Mesenteric fat pad (tissue), 1 donor: ENCODE measurements around the gene UPP2. TPM values are rescaled to one million over a fixed set of nuclear protein-coding genes. Genes with fewer than 3 reads are reported as not detected.

Experiments
- DNase-seq: peaks from one replicate; pipeline ENCODE4 v3.0.0-alpha.2; 2020; ENCODE audit warnings: low spot score
- total RNA-seq: library from RNA; stranded (reverse); fragmentation: NEBNext Ultra II Directional; extraction: Animal tissue kit (Norgen Biotek cat#: 25700); gene quantifications from one replicate; pipeline ENCODE4 v1.2.1, GENCODE V29; 2021
- donor health status: DM: yes; HTN: yes; CAD: no.

UPP2 gene
- total RNA-seq, 1 donor from 2014 or later: not detected

DNA sequence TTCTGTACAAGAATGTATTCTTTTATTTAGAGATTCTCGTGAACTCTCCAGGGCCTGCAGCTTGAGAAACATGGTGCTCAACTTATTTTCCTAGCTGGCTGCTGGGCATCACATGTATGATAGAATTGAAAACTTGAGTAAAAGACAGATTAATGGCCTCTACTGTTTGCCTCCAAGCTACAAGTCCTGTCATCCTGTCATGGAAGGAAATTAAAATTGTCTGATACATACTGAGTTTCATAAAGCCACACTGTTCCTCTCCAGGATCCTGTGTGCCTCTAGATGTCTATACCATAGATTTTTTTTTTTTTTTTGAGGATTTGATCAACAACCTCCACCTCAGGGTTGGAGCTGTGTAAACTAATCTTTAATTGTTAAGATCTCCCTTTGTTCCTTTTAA is 38.5 kb downstream of the UPP2 start:
- DNase-seq: no peak

DNA sequence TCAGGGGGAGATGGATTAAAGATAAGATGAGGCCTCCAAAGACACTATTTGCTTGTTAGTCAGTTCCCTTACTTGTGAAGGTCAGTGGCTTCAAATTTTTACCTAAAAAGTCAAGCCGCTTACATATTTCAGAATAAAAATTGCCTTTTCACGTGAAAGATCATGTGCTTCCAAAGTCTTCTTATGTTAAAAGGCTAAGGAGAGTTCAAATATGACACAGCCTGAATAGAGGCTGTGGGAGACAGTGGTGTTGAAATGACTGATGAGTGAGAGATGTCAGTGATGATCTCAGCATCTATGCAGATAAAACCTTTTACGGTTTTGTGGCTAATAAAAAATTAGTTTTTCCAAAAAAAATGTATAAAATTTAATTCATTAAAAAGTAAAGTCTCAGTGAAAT is 40.5 kb downstream of the UPP2 start:
- DNase-seq: no peak

DNA sequence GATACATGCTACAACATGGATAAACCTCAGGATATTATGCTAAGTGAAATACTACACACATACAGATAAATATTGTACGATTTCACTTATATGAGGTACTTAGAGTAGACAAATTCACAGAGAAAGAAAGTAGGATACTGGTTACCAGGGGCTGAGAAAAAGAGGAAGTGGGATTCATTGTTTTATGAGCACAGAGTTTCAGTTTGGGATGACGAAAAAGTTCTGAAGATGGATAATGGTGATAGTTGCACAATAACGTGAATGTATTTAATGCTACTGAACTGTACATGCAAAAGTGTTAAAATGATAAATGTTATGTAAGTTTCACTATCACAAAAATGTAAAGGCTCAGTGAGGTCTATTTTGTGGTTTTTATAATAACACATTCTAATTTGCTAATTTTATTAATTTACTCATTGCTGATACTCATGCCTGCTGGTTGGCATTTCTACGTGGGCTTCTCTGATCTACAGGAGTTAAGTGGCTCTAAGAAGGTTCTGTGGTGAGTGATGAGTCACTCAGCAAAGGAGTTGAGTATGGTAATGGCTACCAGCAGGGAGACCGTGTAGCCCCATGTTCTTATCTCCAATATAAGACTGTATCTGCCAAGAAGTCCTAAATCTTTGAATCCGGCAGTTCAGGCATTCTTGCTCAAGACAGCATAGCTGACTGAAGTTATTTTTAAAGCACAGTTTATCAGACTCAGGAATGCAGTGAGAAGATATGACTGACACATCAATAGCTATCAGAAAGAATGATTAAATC is 41.1 kb downstream of the UPP2 start:
- DNase-seq: no peak

DNA sequence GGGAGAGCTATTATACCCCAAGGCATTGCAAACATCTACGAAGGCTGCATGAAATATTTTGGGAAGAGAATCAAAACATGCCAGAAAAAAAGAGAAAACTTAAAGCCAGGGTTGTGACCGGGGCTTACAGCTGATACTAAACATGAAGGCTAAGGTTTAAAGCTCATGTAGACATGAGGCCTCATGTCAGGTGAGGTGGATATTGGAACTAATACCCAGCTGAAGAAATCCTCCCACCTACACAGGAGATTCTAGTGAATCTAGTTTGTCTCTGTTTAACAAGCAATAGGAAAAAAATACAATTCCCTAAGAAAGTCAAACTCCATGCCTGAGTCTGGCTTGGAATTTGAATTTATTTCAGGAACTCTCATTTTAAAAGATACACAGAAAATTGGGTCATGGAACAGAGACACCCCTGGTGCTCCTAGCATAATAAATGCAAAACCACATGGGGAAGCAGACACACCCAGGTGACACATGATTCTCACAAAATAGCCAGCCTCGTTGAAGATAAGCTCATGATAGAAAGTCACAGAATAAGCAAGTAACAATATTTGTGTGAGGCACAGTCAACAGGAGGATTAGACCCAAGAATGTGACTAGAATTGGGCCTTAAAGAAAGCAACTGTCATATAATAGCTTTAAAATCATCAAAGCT is 42.2 kb downstream of the UPP2 start:
- DNase-seq: no peak

DNA sequence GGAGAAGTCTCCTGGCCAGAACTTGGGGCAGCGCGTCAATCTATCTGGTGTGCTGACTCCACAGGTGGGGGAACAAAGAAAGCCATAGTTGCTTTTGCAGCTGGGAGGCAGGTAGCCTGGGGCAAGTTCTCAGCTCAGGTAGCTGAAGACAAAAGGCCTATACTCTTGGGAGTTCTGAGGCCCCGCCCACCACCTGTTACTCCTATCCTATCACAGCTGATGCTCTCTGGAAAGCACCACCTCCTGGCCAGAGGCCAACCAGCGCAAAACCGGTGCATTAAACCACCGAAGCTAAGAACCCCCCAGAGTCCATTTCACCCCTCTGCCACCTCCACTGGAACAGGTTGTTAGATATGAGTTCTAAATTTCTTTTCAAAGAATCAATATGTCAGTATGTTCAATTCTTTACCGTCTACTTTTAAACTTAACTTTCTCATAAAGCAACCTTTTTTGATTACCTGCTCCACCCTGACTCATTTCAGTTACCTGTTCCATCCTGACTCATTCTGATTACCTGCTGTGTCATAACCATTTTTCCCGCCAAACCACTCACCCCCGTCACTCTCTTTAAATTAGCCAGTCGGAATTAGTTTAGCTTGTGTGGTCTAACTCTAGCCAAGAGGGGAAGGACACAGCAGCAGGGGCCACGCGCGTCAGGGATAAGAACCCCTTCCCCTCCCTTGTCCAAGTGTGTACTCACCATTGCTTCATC is 43.4 kb downstream of the UPP2 start:
- DNase-seq: no peak

DNA sequence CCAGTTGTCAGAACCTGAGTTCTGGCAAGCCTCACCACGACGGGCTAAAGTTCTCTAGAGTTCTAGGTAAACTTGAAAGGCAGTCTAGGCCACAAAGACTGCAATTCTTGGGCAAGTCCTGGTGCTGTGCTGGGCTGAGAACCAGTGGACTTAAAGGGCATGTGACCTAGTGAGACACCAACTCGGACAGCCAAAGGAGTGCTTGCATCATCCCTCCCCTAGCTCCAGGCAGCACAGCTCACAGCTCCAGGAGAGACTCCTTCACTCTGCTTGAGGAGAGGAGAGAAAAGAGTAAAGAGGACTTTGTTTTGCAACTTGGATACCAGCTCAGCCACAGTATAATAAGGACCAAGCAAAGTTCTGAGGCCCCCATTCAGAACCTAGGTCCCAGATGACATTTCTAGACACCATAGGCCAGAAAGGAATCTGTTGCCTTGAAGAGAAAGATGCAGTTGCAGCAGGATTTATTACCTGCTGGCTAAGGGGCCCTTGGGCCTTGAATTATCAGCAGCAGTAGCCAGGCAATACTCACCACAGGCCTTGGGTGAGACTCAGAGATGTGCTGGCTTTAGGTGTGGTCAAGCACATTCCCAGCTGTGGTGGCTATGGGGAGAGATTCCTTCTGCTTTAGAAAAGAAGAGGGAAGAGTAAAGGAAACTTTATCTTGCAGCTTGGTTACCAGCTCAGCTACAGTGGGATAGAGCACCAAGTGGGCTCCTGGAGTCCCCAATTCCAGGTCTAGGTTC is 51.8 kb downstream of the UPP2 start:
- DNase-seq: no peak

DNA sequence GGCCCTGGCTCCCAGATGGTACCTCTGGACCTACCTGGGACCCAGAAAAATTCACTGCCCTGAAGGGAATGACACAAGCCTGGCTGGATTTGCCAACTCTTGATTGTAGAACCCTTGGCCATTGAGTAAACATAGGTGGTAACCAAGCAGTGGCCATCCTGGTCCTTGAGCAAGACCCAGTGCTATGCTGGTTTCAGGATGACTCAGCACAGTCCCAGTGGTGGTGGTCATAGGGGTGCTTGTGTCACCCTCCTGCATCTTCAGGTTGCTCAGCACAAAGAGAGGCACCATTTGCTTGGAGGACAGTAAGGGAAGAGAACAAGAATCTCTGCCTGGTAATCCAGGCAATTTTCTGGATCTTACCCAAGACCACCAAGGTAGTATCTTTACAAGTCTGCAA is 52.9 kb downstream of the UPP2 start:
- DNase-seq: no peak

DNA sequence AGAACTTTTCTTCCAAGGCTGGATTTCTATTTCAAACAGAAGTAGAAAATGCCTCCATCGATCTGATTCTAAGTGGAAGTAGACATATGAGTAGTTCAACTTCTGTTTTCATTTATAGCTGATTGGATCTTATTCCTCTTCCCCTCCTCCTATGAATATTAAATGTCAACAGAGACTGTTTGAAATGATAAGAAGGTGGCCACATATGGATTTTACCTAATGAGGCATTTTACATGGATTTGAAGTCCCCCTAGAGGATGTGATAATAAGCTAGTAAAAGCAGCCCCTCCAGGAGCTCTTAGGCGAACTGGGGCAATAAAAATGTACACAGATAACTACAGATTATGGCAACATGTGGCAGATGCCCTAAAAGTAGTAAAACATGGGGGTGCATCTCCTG is 71.0 kb downstream of the UPP2 start:
- no peak for DNase-seq

DNA sequence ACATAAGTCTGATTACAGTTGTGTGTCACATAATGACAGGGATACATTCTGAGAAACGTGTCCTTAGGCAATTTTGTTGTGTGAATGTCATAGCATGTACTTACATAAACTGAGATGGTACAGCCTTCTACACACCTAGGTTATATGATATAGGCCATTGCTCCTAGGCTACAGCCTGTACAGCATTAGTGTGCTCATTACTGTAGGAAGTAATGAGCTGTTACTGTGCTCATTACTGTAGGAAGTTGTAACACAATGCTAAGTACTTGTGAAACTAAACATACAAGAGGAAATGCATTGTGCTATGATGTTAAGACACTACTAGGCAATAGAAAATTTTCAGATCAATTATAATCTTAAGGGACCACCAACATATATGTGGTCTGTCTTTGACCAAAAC is 72.8 kb downstream of the UPP2 start:
- DNase-seq: no peak

DNA sequence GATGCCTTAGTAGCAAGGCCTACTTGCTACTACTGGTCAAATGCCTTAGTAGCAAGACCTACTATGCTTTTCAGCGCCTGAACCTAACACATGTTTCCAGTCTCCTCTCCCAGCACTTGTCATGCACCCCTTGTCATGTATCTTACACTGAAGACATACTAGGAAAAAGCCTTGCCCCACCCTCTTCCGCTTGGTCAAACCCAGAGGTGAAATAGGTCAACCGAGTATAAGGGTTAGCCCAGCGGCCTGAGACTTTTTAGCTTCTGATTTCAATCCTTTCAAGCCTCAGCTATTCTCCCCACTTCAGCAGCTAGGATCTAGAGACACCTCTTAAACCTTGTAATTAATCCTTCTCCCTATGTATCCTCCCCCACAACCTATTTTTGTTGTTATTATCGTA is 73.3 kb downstream of the UPP2 start:
- no peak for DNase-seq

DNA sequence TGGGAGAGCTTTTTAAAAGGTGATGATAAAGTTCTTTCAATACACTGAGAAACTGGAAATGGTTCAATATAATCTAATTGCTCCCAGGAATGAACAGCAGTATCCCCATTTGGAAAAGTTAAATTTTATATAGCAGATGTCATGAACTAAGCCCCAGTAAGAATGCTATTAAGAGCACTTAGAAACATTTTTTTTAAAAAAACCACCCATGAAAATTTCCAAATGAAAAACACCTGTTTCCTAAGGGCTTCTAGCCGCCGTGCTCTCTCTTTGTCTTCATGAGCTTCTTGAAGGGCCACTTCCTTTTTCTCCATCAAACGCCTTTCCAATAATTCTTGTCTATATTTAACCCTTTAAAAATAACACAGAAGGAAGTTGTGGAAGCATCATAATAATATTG is 77.0 kb downstream of the UPP2 start:
- DNase-seq: no peak

DNA sequence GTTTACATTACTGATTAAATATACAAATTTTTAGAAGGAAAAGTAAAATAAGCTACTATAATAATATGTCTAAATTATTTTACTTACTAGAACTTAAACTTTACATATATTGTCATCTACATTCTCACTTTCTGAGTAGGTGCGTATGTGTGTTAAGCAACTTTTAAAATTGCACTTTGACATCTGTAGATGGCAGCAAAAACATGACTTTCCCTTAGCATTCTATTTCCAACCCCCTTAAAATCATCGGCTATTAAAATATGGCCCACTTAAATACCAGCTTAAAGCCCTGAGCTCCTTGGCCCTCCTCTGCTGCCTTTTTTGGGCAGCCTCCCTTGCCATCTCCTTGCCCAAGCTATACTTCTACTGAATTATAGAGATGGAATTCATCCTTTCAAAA is 78.0 kb downstream of the UPP2 start:
- DNase-seq: no peak

DNA sequence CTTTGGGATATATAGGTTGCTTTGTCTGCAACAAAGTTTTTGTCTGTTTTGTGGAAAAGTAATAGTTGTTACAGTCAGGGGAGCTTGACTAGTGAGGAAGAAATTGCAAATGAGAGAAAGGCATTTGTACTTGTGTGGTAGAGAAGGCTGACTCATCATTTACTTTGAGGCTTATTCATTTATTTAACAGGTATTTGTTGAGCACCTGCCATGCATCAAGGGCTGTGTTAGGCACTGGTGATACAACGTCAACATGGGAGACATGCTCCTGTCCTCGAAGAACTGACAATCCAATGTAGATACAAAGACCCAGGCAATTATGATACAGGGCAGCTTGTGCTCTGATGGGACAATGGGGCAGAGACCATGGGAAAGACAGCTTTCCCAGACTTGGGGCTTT is 79.5 kb downstream of the UPP2 start:
- no peak for DNase-seq

DNA sequence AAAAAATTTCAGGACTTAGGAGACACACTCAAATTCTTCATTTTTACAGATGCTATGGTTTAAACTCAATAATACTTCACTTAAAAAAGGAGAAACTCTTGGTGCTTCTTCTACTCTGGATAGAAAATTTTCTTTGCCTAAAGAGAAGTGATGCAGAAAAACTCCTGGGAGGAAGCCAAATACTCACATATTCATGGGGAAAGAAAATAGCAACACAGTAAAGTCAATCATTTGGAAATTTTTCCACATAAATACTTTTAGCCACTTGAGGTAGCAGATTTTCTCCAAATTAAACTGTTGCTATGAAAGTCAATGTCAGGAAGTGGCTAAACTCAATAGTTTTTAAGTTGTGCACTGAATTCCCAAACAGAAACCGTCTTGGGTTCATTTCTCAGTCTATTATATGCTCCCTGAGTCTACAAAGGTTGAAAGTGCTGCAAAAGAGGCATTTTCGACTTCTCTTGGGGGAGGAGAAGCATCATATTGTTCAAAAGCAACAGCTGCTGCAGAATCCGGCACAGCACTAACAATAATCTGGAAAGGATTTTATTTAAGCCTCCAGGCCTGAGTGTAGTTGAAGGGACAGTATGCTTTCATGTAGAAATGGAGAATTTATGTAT is 81.1 kb downstream of the UPP2 start:
- no peak for DNase-seq

DNA sequence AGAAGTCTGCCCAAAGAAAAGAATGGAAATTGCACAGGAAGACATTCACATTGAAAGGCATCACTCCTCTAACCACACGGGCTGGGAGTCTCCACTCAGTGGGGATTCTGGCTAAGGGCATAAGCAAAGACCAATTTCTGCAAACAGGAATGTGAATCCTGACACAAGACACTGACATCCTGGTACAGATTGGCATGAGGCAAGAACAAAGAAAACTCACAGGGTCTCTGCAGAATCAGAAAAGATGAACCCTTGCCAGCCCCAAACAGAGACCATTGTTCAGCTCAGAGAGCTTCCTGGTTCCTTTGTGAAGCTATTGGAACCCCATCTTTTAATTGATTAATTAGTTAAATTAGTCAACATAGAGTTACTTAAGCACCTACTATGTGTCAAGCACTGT is 82.3 kb downstream of the UPP2 start:
- no peak for DNase-seq

DNA sequence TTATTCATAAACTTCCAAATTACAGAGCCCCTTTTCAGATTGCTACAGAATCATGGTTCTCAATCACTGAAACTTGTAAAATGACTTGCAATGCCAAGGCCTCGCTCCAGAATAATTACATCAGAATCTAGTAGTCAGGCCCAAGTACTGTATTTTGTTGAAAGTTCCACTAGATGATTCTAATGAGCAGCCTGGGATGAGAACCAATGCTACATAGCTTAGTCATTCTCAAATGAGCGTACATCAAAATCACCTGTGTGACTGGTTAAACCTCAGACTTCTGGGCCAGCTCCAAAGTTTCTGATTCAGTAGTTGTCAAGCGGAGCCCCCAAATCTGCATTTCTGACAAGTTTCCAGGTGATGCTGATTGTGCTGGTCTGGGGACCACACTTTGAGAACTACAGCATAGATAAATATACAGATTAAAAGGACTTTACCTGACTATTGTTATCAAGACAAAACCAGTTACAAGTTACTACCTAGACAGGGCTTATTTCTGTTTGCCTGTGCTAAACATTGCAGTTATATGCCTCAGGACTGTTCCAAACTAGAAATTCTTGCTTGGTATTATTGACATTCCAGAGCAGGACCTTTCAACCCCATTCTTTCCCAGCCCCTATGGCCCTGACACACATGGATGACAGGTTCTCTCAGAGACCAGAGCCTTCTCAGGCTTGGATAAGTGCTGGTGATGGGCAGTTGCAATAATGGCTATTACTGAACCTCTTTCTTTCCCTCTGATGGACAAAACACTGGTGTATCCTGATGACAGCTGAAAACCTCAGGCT is 83.1 kb downstream of the UPP2 start:
- DNase-seq: no peak
